HepG2 (cell line): ENCODE data around the gene PSD4. TPM values are rescaled to one million over a fixed set of nuclear protein-coding genes. Genes with fewer than 3 reads are reported as not detected.

Experiments
- AKAP8 ChIP-seq: sonication (generic); formaldehyde crosslinking; IDR thresholded peaks from 2 replicates; pipeline ENCODE4 v1.5.1; 2020; ENCODE audit warnings: mild to moderate bottlenecking, missing genetic modification reagents
- HMG20B ChIP-seq: conservative IDR thresholded peaks from 2 replicates; pipeline ENCODE4 v1.6.1; 2016; ENCODE audit warnings: missing genetic modification reagents, missing compliant biosample characterization
- KIAA2018 ChIP-seq: sonication (generic); formaldehyde crosslinking; IDR thresholded peaks from 2 replicates; pipeline ENCODE4 v1.5.0; 2020; ENCODE audit warnings: mild to moderate bottlenecking, missing genetic modification reagents, borderline replicate concordance
- MATR3 ChIP-seq: sonication (generic); formaldehyde crosslinking; IDR thresholded peaks from 2 replicates; pipeline ENCODE4 v1.4.0; 2020; ENCODE audit warnings: missing genetic modification reagents
- MXD4 ChIP-seq: IDR thresholded peaks from 2 replicates; pipeline ENCODE4 v1.6.1; 2016; ENCODE audit warnings: mild to moderate bottlenecking, missing biosample characterization, missing genetic modification reagents
- RBFOX2 ChIP-seq: fragments of 200-400 bp; formaldehyde crosslinking; IDR thresholded peaks from 2 replicates; pipeline ENCODE4 v1.6.1; 2017; ENCODE audit warnings: low read depth, mild to moderate bottlenecking, low read length
- RFX3 ChIP-seq: IDR thresholded peaks from 2 replicates; pipeline ENCODE4 v1.6.1; 2016; ENCODE audit warnings: missing biosample characterization, missing genetic modification reagents
- RFX5 ChIP-seq: IDR thresholded peaks from 2 replicates; pipeline ENCODE4 v1.6.1; 2011; ENCODE audit warnings: low read depth, low read length, improper control_type of control experiment
- SNRNP70 ChIP-seq: fragments of 200-400 bp; formaldehyde crosslinking; IDR thresholded peaks from 2 replicates; pipeline ENCODE4 v1.6.1; 2017; ENCODE audit warnings: mild to moderate bottlenecking, low read depth, low read length, moderate library complexity
- TBX2 ChIP-seq: sonication (generic); formaldehyde crosslinking; IDR thresholded peaks from 2 replicates; pipeline ENCODE4 v1.5.0; 2020; ENCODE audit warnings: missing genetic modification reagents, mild to moderate bottlenecking, borderline replicate concordance
- ZBTB39 ChIP-seq: sonication (generic); formaldehyde crosslinking; IDR thresholded peaks from 2 replicates; pipeline ENCODE4 v1.5.0; 2020; ENCODE audit warnings: missing genetic modification reagents
- ZHX1 ChIP-seq: sonication (generic); formaldehyde crosslinking; IDR thresholded peaks from 2 replicates; pipeline ENCODE4 v1.8.1; 2022; ENCODE audit warnings: low read depth, mild to moderate bottlenecking, missing genetic modification reagents
- ZNF496 ChIP-seq: sonication (generic); formaldehyde crosslinking; IDR thresholded peaks from 2 replicates; pipeline ENCODE4 v1.8.1; 2023; ENCODE audit warnings: mild to moderate bottlenecking, moderate library complexity, missing genetic modification reagents; ENCODE audit not compliant: insufficient replicate concordance
- ZNF546 ChIP-seq: sonication (generic); formaldehyde crosslinking; conservative IDR thresholded peaks from 2 replicates; pipeline ENCODE4 v1.8.1; 2023; ENCODE audit warnings: mild to moderate bottlenecking, missing genetic modification reagents
- ZNF552 ChIP-seq: sonication (generic); formaldehyde crosslinking; IDR thresholded peaks from 2 replicates; pipeline ENCODE4 v1.9.0; 2022; ENCODE audit warnings: missing genetic modification reagents, mild to moderate bottlenecking, borderline replicate concordance
- ZNF850 ChIP-seq: sonication (generic); formaldehyde crosslinking; conservative IDR thresholded peaks from 2 replicates; pipeline ENCODE4 v1.9.0; 2021; ENCODE audit warnings: mild to moderate bottlenecking, missing genetic modification reagents
- polyA plus RNA-seq, 8 experiments: library from polyadenylated mRNA; depleted of rRNA in 3 of 8; stranded (reverse) in 7 of 8; unstranded in 1 of 8; fragments of >200 nt; fragmentation: Illumina TruSeq in 4 of 8; extraction: Trizol in 4 of 8; gene quantifications; 2 replicates each; pipeline versions ENCODE4 v1.2.1 to v1.2.3, GENCODE V29; 2011 to 2016; ENCODE audit warnings: low read depth in 4 of 8, missing spikeins in 1 of 8, mixed read lengths in 1 of 8; ENCODE audit not compliant: insufficient read depth in 1 of 8
- total RNA-seq, 5 experiments: library from RNA; depleted of rRNA; stranded (reverse); fragments of >200 nt; fragmentation: Illumina TruSeq; extraction: Trizol; gene quantifications; 2 replicates each; pipeline ENCODE4 v1.2.3, GENCODE V29; 2016; ENCODE audit warnings: low read depth in 1 of 5

The PSD4 gene
- total and polyA plus RNA-seq, 2 of the 13 experiments (the other 11 are each of a cell fraction or from before 2014, with no cell fraction given): 5.8 to 9.4 TPM

- peak; percentile 88 for TF ChIP-seq ZHX1
- TF ChIP-seq RFX5: peak; percentile 68; the same call in 1 of the 2 replicates
- no peak for TF ChIP-seq MATR3
- peak; percentile 98 for TF ChIP-seq MXD4
- no peak for TF ChIP-seq RFX3 (CRISPR knock-in tag)
- TF ChIP-seq AKAP8 (CRISPR knock-in tag): peak; percentile 81; the same call in 1 of the 2 replicates
- peak; percentile 95 for TF ChIP-seq ZNF546 (CRISPR knock-in tag)
- peak; percentile 88 for TF ChIP-seq ZNF552 (CRISPR knock-in tag)
- peak; percentile 52 for TF ChIP-seq HMG20B
- TF ChIP-seq KIAA2018 (CRISPR knock-in tag): peak; percentile 95; the same call in 1 of the 2 replicates
- TF ChIP-seq RBFOX2: peak; percentile 68
- TF ChIP-seq ZNF496 (CRISPR knock-in tag): no peak
- peak; percentile 98 for TF ChIP-seq TBX2 (CRISPR knock-in tag)
- TF ChIP-seq SNRNP70: no peak
- TF ChIP-seq ZBTB39 (CRISPR knock-in tag): peak; percentile 93
- TF ChIP-seq ZNF850: no peak
These were observed 6.4 kb upstream of the PSD4 start (continued) for GRCh38 chr2:113167115-113167932.
